SK-N-SH treated with all-trans-retinoic acid at 6 μM for 48 hours (cell line): ENCODE data around the gene CA11.

Experiments used
- ARNTL ChIP-seq: fragments of 450-650 bp; formaldehyde crosslinking; IDR thresholded peaks from 2 replicates; pipeline ENCODE4 v1.5.0; 2020; ENCODE audit warnings: low read depth, mild to moderate bottlenecking, moderate library complexity, borderline replicate concordance
- BACH2 ChIP-seq: fragments of 250-450 bp; sonication (Bioruptor Pico); IDR thresholded peaks from 2 replicates; pipeline ENCODE4 v1.9.0; 2021; ENCODE audit warnings: mild to moderate bottlenecking, borderline replicate concordance
- ISL1 ChIP-seq: fragments of 250-450 bp; sonication (Bioruptor Pico); IDR thresholded peaks from 2 replicates; pipeline ENCODE4 v2.1.2; 2022; ENCODE audit warnings: mild to moderate bottlenecking, moderate library complexity
- PPARA ChIP-seq: fragments of 250-450 bp; sonication (Bioruptor Pico); IDR thresholded peaks from 2 replicates; pipeline ENCODE4 v1.5.0; 2020; ENCODE audit warnings: mild to moderate bottlenecking, borderline replicate concordance
- ZFP30 ChIP-seq: fragments of 450-650 bp; formaldehyde crosslinking; IDR thresholded peaks from 2 replicates; pipeline ENCODE4 v1.5.0; 2022; ENCODE audit warnings: mild to moderate bottlenecking, moderate library complexity
- ZNF70 ChIP-seq: fragments of 450-650 bp; formaldehyde crosslinking; IDR thresholded peaks from 2 replicates; pipeline ENCODE4 v1.5.0; 2020; ENCODE audit warnings: mild to moderate bottlenecking, moderate library complexity
- TF ChIP-seq, protein P1 (sequence below): fragments of 250-450 bp; sonication (Bioruptor Pico); IDR thresholded peaks from 2 replicates; pipeline ENCODE4 v1.8.0; 2020; ENCODE audit warnings: mild to moderate bottlenecking, moderate library complexity, borderline replicate concordance
- TF ChIP-seq, protein P2 (sequence below): fragments of 250-450 bp; sonication (Bioruptor Pico); IDR thresholded peaks from 2 replicates; pipeline ENCODE4 v1.8.0; 2021; ENCODE audit warnings: low read depth, mild to moderate bottlenecking, moderate library complexity, borderline replicate concordance
- TF ChIP-seq, protein P3 (sequence below): fragments of 250-450 bp; sonication (Bioruptor Pico); IDR thresholded peaks from 2 replicates; pipeline ENCODE4 v1.5.0; 2020; ENCODE audit warnings: mild to moderate bottlenecking, moderate library complexity

DNA sequence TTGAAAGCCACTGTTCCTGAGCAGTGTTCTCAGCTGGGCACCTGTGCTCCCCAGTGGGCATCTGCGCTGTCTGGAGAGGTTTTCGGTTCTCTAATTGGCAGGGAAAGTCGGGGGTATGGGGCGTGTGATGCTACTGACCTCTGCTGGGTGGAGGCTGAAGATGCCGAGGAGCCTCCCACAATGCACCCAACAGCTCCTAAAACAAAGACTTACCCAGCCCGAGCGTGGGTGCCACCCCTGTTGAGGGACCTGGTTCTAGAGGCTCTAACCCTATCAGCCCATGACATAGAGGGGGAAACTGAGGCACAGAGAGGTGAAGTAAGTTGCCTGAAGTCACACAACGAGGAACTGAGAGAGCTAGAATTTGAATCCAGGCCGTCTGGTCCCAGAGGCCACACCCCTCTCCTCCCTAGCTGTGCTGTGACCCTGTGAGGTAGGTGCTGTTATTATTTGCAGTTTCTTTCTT, 37.2 kb downstream of the CA11 start:
- TF ChIP-seq, protein P1, sequence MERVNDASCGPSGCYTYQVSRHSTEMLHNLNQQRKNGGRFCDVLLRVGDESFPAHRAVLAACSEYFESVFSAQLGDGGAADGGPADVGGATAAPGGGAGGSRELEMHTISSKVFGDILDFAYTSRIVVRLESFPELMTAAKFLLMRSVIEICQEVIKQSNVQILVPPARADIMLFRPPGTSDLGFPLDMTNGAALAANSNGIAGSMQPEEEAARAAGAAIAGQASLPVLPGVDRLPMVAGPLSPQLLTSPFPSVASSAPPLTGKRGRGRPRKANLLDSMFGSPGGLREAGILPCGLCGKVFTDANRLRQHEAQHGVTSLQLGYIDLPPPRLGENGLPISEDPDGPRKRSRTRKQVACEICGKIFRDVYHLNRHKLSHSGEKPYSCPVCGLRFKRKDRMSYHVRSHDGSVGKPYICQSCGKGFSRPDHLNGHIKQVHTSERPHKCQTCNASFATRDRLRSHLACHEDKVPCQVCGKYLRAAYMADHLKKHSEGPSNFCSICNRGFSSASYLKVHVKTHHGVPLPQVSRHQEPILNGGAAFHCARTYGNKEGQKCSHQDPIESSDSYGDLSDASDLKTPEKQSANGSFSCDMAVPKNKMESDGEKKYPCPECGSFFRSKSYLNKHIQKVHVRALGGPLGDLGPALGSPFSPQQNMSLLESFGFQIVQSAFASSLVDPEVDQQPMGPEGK (CRISPR knock-in tag), result no peak
- TF ChIP-seq ARNTL, result no peak
- TF ChIP-seq PPARA (CRISPR knock-in tag), result no peak
- TF ChIP-seq ZNF70, result no peak
- TF ChIP-seq, protein P2, sequence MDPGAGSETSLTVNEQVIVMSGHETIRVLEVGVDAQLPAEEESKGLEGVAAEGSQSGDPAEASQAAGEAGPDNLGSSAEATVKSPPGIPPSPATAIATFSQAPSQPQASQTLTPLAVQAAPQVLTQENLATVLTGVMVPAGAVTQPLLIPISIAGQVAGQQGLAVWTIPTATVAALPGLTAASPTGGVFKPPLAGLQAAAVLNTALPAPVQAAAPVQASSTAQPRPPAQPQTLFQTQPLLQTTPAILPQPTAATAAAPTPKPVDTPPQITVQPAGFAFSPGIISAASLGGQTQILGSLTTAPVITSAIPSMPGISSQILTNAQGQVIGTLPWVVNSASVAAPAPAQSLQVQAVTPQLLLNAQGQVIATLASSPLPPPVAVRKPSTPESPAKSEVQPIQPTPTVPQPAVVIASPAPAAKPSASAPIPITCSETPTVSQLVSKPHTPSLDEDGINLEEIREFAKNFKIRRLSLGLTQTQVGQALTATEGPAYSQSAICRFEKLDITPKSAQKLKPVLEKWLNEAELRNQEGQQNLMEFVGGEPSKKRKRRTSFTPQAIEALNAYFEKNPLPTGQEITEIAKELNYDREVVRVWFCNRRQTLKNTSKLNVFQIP, result no peak
- no peak for TF ChIP-seq ZFP30 (CRISPR knock-in tag)
- TF ChIP-seq, protein P3, sequence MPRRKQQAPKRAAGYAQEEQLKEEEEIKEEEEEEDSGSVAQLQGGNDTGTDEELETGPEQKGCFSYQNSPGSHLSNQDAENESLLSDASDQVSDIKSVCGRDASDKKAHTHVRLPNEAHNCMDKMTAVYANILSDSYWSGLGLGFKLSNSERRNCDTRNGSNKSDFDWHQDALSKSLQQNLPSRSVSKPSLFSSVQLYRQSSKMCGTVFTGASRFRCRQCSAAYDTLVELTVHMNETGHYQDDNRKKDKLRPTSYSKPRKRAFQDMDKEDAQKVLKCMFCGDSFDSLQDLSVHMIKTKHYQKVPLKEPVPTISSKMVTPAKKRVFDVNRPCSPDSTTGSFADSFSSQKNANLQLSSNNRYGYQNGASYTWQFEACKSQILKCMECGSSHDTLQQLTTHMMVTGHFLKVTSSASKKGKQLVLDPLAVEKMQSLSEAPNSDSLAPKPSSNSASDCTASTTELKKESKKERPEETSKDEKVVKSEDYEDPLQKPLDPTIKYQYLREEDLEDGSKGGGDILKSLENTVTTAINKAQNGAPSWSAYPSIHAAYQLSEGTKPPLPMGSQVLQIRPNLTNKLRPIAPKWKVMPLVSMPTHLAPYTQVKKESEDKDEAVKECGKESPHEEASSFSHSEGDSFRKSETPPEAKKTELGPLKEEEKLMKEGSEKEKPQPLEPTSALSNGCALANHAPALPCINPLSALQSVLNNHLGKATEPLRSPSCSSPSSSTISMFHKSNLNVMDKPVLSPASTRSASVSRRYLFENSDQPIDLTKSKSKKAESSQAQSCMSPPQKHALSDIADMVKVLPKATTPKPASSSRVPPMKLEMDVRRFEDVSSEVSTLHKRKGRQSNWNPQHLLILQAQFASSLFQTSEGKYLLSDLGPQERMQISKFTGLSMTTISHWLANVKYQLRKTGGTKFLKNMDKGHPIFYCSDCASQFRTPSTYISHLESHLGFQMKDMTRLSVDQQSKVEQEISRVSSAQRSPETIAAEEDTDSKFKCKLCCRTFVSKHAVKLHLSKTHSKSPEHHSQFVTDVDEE, result no peak
- TF ChIP-seq BACH2 (CRISPR knock-in tag), result no peak
- no peak for TF ChIP-seq ISL1 (CRISPR knock-in tag)
